ENCODE measurements around the gene OPN1MW.
"Not testable (repeated sequence)": the region's sequence is repeated elsewhere in the genome, so short reads cannot be mapped to it uniquely, and the experiment has no call there.

Gene OPN1MW

DNA sequence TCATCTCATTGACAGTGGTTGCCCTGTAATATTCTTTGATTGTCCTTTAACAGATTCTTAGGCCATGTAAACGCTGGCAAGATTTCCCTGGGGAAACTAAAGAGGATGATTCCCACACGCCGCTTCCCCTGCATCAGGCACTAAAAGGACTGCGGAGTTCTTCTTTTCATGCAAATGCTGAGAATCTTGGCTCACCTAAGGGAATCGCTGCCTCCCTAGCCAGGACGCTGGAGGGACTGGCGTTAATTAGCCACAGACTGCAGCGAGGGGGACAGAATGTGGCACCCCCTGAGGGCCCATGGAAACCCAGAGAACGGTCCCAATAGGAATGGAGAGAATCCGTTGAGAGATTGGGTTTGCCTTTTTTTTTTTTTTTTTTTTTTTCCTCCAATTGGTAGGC, 8.0 kb upstream of the OPN1MW start:
- not testable (repeated sequence) for H3K9me3 Mint-ChIP-seq, H3K27me3 Mint-ChIP-seq

DNA sequence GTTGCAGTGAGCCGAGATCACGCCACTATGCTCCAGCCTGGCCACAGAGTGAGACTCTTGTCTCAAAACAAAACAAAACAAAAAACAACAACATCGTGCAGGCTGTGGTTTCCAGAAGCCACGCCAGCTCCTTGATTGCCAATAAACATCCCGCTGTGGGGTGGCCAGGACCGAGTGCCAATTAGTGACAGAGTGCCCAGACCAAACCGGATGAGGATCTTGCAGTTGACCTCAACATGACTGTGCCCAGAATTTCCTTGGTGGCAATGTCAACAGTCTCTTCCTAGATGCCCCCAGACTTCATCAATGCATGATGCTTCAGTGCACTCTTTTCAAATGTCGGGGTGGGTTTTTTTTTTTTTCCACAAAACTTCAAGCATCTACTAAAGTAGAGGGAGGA, 1.4 kb downstream of the OPN1MW start:
- H3K27ac Mint-ChIP-seq, H3K36me3 Mint-ChIP-seq, H3K9me3 Mint-ChIP-seq, H3K27me3 Mint-ChIP-seq, H3K4me1 Mint-ChIP-seq, H3K4me3 Mint-ChIP-seq: not testable (repeated sequence)

More for the DNA sequence above, 8.0 kb upstream of the OPN1MW start:
- H3K36me3 Mint-ChIP-seq, H3K27ac Mint-ChIP-seq, H3K4me1 Mint-ChIP-seq, H3K4me3 Mint-ChIP-seq: not testable (repeated sequence)

DNA sequence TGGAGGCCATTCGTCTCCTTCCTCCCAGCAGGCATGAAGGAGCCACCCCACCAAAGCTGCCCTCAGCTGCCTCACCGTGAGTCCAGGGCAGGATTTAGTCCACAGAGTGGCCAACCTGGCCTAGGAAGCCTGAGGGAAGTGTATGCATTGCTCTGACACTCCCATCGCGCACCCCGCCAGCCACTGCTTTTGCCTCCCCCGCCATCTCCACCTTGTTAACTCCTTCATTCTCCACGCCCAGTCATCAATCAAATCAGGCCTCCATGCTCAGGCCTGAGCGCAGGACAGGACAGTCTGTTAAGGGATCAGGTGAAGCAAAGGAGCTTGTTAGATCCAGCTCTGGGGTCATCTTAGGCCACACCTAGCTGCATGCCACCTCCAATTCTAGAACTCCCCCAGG, 10.4 kb downstream of the OPN1MW start:
- H3K27me3 Mint-ChIP-seq, H3K27ac Mint-ChIP-seq, H3K9me3 Mint-ChIP-seq, H3K4me1 Mint-ChIP-seq, H3K4me3 Mint-ChIP-seq, H3K36me3 Mint-ChIP-seq: not testable (repeated sequence)

DNA sequence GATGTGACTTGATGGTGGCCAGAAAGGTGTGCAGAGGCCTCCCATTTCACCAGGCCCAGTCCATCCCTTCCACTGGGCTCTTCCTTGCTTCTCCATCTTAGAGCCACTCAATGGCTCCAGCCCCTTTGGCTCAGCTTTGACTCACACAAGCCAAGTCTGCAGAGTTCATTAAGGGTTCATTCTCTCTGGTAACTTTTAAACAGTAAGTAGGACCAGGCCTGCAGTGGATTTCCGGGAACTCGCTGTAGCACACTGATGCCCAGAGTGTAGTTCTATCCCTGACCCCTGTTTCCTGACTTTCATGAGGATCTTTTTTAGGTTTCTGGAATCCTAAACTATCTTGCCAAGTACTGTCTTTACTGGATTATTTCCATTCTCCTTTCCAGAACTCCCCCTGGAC, 11.9 kb downstream of the OPN1MW start:
- H3K9me3 Mint-ChIP-seq, H3K4me3 Mint-ChIP-seq, H3K4me1 Mint-ChIP-seq, H3K27ac Mint-ChIP-seq, H3K27me3 Mint-ChIP-seq, H3K36me3 Mint-ChIP-seq: not testable (repeated sequence)

DNA sequence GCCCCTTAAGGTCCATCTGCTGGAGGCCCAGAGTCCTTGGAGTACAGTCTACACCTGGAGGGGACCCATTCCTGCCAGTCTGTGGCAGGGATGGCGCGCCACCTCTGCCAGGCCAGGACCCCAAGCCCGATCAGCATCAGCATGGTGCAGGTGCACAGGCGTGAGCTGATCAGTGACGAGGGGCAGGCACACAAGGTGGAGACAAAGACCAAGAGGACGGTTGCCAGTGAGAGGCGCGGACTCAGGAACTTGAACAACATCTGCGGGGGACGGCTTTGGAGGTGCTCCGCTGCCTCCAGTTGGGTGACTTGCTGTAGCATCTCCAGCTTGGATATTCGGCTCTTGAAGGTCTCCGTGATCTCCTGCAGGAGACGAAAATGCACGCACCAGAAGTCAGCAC, 14.1 kb downstream of the OPN1MW start:
- H3K27me3 Mint-ChIP-seq, H3K4me3 Mint-ChIP-seq: not testable (repeated sequence)

DNA sequence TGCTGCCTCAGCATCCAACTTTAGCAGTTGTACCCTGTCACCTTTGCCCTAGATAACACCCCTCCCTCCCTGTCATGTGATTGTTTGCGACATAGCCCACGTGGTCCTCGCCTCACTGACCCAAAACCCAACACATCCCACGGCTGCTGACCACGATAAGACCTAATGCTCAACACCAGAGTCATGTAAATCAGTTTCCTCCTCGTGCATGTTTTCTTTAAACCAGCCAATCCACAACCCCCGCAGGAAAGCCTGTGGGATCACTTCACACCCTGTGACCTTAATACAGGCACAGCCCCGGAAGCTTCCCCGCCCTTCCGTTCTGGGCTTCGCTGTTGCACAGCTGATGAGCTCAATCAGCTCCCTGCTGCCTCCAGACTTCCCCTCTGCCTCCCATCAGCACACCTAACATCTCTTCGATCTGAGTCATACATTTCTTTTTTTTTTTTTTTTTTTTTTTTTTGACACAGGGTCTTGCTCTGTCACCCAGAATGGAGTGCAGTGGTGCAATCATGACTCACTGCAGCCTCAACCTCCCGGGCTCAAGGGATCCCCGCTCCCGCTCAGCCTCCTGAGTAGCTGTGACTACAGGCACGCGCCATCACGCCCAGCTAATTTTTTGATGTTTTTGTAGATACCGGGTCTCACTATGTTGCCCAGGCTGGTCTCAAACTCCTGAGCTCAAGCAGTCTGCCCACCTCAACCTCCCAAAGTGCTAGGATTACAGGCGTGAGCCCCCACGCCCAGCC, 27.4 kb downstream of the OPN1MW start:
- H3K36me3 Mint-ChIP-seq, H3K4me3 Mint-ChIP-seq, H3K27ac Mint-ChIP-seq, H3K27me3 Mint-ChIP-seq, H3K9me3 Mint-ChIP-seq, H3K4me1 Mint-ChIP-seq: not testable (repeated sequence)

More for the DNA sequence above, 14.1 kb downstream of the OPN1MW start:
- not testable (repeated sequence) for H3K36me3 Mint-ChIP-seq, H3K9me3 Mint-ChIP-seq, H3K4me1 Mint-ChIP-seq, H3K27ac Mint-ChIP-seq

DNA sequence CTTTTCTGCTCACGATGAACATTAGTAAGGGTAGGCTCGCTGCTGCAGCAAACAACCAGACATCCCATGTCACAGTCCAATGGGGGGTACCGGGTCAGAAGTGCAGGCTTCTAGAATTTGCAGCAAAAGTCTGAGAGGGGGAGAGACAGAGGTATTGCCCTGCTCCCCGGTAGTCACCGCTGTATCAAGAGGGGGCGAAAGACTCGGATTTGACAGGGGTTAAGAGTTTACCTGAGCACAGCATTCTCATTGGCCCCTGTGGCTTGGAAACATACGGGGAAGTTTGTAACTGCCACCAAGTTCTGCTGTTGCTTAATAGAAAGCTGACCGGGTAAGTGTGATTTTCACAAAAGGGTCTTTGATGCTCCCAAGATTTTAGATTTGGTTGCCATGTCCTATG, 28.7 kb downstream of the OPN1MW start:
- not testable (repeated sequence) for H3K27ac Mint-ChIP-seq, H3K36me3 Mint-ChIP-seq, H3K4me3 Mint-ChIP-seq, H3K27me3 Mint-ChIP-seq, H3K9me3 Mint-ChIP-seq, H3K4me1 Mint-ChIP-seq

DNA sequence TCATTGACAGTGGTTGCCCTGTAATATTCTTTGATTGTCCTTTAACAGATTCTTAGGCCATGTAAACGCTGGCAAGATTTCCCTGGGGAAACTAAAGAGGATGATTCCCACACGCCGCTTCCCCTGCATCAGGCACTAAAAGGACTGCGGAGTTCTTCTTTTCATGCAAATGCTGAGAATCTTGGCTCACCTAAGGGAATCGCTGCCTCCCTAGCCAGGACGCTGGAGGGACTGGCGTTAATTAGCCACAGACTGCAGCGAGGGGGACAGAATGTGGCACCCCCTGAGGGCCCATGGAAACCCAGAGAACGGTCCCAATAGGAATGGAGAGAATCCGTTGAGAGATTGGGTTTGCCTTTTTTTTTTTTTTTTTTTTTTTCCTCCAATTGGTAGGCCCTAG, 29.1 kb downstream of the OPN1MW start:
- H3K4me1 Mint-ChIP-seq, H3K27ac Mint-ChIP-seq, H3K27me3 Mint-ChIP-seq, H3K36me3 Mint-ChIP-seq, H3K9me3 Mint-ChIP-seq, H3K4me3 Mint-ChIP-seq: not testable (repeated sequence)

DNA sequence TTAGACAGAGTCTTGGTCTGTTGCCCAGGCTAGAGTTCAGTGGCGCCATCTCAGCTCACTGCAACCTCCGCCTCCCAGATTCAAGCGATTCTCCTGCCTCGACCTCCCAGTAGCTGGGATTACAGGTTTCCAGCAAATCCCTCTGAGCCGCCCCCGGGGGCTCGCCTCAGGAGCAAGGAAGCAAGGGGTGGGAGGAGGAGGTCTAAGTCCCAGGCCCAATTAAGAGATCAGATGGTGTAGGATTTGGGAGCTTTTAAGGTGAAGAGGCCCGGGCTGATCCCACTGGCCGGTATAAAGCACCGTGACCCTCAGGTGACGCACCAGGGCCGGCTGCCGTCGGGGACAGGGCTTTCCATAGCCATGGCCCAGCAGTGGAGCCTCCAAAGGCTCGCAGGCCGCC, 37.1 kb downstream of the OPN1MW start, which contains the start of gene OPN1MW2:
TSS of gene OPN1MW2 (plus strand) at position 301 of the 400 bp plus-strand sequence. CDS start at position 361, 60 bp downstream.
- H3K27me3 Mint-ChIP-seq: not testable (repeated sequence)

DNA sequence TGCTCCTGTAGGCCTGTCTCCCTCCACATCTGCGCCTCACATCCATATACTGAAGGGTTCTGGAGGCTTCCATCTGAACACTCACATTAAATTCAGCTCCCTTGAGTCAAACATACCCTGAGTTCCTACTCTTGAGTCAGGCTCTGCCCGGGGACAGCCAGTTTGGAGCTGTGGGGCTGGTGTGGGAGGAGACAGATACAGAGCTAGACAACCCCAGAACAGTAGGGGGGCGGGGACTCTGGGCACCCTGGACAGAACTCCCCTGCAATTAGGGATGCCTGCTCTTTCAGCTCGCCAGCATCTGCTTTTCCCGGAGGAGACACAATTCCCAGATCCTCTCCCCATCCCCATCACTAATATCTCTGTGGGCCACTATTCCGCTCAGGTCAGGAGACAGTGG, 42.9 kb downstream of the OPN1MW start:
- not testable (repeated sequence) for H3K9me3 Mint-ChIP-seq, H3K36me3 Mint-ChIP-seq, H3K4me3 Mint-ChIP-seq, H3K4me1 Mint-ChIP-seq, H3K27me3 Mint-ChIP-seq, H3K27ac Mint-ChIP-seq

More for the DNA sequence above, 37.1 kb downstream of the OPN1MW start, which contains the start of gene OPN1MW2:
- H3K4me3 Mint-ChIP-seq, H3K9me3 Mint-ChIP-seq, H3K36me3 Mint-ChIP-seq, H3K4me1 Mint-ChIP-seq, H3K27ac Mint-ChIP-seq: not testable (repeated sequence)

DNA sequence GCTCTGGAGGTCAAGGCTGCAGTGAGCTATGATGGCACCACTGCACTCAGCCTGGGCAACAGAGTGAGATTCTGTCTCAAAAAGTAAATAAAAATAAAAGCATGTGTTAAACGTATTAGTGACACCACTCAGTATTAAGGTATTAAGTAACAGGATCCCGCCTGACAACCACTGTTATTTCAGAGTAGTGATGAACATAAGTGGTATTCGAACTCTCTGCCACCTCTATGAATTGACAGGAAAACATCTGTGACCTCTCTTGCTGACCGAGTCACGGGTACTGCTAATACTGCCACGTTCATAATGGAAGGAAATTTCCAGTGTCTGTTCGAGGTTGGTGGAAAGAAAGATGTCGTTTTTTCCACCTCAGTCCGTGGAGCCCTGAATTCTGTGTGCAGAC, 44.3 kb downstream of the OPN1MW start:
- not testable (repeated sequence) for H3K36me3 Mint-ChIP-seq, H3K4me3 Mint-ChIP-seq, H3K4me1 Mint-ChIP-seq, H3K9me3 Mint-ChIP-seq, H3K27me3 Mint-ChIP-seq, H3K27ac Mint-ChIP-seq

DNA sequence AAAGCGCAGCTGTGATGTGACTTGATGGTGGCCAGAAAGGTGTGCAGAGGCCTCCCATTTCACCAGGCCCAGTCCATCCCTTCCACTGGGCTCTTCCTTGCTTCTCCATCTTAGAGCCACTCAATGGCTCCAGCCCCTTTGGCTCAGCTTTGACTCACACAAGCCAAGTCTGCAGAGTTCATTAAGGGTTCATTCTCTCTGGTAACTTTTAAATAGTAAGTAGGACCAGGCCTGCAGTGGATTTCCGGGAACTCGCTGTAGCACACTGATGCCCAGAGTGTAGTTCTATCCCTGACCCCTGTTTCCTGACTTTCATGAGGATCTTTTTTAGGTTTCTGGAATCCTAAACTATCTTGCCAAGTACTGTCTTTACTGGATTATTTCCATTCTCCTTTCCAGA, 49.0 kb downstream of the OPN1MW start:
- not testable (repeated sequence) for H3K9me3 Mint-ChIP-seq, H3K36me3 Mint-ChIP-seq, H3K27ac Mint-ChIP-seq, H3K4me3 Mint-ChIP-seq, H3K4me1 Mint-ChIP-seq, H3K27me3 Mint-ChIP-seq

DNA sequence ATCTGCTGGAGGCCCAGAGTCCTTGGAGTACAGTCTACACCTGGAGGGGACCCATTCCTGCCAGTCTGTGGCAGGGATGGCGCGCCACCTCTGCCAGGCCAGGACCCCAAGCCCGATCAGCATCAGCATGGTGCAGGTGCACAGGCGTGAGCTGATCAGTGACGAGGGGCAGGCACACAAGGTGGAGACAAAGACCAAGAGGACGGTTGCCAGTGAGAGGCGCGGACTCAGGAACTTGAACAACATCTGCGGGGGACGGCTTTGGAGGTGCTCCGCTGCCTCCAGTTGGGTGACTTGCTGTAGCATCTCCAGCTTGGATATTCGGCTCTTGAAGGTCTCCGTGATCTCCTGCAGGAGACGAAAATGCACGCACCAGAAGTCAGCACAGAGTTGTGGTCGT, 51.2 kb downstream of the OPN1MW start:
- H3K4me3 Mint-ChIP-seq, H3K27me3 Mint-ChIP-seq, H3K9me3 Mint-ChIP-seq, H3K4me1 Mint-ChIP-seq, H3K36me3 Mint-ChIP-seq, H3K27ac Mint-ChIP-seq: not testable (repeated sequence)

DNA sequence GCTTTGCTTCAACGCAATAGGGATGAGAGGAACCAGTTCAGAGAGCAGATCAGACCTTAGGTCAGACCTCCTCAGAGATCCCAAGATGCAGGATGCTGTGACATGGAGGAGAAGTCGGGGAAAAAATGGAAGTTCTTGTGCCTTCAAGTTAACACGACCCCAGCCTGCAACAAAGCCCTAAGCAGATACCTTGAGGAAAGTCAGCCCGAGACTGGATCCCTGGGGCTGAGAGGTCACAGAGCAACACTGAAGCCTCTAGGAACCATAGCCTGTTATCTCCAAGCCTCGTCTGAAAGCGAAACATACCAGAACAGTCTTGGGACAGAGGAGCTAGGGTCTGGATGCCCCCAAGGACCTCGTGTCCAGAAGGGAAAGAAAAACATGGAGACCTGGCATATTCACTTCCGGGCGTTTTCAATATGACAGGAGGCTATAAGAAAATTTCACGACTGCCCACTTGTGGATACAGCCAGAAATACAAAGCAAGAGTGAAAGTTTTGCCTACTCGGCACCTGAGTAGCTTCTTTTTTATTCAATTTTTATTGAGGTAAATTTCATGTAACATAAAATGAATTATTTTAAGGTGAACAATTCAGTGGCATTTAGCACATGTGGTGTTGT, 56.7 kb downstream of the OPN1MW start:
- not testable (repeated sequence) for H3K36me3 Mint-ChIP-seq, H3K4me3 Mint-ChIP-seq

DNA sequence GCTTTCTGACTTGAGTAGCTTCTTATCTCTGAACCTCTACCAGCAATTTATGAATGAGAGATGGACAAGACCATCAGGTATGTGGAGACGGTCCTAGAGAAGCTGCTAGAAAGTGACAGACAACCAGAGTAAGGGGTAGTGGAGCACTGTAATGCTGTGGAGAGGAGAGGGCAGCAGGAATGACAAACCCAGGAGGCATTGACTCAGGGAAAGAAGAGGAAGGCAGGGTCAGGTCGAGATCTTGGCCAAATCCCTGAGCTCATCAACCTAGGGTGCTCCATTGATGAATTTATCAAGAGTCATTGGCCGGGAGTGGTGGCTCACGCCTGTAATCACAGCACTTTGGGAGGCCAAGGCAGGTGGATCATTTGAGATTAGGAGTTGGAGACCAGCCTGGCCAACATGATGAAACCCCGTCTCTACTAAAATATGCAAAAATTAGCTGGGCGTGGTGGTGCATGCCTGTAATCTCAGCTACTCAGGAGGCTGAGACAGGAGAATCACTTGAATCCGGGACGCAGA, 57.6 kb downstream of the OPN1MW start:
- not testable (repeated sequence) for H3K9me3 Mint-ChIP-seq, H3K4me3 Mint-ChIP-seq, H3K27ac Mint-ChIP-seq, H3K27me3 Mint-ChIP-seq, H3K4me1 Mint-ChIP-seq, H3K36me3 Mint-ChIP-seq

More for the DNA sequence above, 56.7 kb downstream of the OPN1MW start:
- H3K4me1 Mint-ChIP-seq, H3K9me3 Mint-ChIP-seq, H3K27ac Mint-ChIP-seq, H3K27me3 Mint-ChIP-seq: not testable (repeated sequence)

Measured in activated naive CD4-positive, alpha-beta T cell treated with anti-CD3 and anti-CD28 coated beads, Interleukin-2, amount 50 U/mL, for 24 hours (primary cell).